Islet precursor cell (in vitro differentiated cells): Measurements from ENCODE around the gene PLPPR3.
A peak's percentile ranks its signal among the peaks of the same experiment; 100 is the strongest.
"Not testable (repeated sequence)": the region's sequence is repeated elsewhere in the genome, so short reads cannot be mapped to it uniquely, and the experiment has no call there.

Experiments
- DNase-seq: peaks from one replicate; pipeline ENCODE4 v3.0.0-alpha.2; 2018

PLPPR3 gene

DNA sequence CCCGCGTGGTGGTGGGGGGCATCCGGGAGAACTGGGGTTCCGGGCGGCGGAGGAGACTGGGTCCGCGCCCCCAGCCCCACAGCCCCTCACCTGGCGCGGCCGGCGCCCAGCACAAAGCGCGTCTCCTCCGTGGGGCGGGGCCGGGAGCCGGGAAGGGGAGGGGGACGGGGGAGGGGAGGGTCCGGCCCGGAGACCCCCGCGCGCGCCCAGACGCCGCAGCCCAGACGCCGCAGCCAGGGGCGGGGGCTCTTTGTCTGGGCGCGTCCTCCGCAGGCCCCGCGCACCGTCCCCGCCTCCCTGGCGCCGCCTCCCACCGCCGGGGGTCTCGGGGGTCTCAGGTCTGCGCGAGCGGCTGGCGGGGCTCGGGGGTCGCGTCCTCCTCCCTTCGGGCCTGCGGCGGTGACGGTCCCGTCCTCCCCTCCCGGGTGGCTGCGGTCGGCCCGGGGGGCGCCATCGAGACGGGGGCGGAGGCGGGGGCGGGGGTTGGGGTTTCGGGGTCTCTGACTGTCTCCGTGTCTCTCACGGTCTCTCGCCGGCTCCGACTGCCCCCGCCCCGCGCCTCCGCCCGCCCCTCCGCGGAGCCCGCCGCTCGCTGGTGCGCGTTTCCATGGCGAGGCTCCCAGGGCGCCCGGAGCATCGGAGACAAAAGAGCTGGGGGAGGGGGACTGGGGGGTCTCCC is at the start of gene PLPPR3:
TSS of gene PLPPR3 (minus strand) at position 131 of the 679 bp plus-strand sequence. CDS start 396 bp downstream, outside the sequence.
- peak; percentile 70 for DNase-seq

- DNase-seq: no peak
Observed at GRCh38 chr19:870963-871401, 49.2 kb upstream of the PLPPR3 start.

GRCh38 chr19:870314-870713 is 48.6 kb upstream of the PLPPR3 start:
- DNase-seq: no peak

DNA sequence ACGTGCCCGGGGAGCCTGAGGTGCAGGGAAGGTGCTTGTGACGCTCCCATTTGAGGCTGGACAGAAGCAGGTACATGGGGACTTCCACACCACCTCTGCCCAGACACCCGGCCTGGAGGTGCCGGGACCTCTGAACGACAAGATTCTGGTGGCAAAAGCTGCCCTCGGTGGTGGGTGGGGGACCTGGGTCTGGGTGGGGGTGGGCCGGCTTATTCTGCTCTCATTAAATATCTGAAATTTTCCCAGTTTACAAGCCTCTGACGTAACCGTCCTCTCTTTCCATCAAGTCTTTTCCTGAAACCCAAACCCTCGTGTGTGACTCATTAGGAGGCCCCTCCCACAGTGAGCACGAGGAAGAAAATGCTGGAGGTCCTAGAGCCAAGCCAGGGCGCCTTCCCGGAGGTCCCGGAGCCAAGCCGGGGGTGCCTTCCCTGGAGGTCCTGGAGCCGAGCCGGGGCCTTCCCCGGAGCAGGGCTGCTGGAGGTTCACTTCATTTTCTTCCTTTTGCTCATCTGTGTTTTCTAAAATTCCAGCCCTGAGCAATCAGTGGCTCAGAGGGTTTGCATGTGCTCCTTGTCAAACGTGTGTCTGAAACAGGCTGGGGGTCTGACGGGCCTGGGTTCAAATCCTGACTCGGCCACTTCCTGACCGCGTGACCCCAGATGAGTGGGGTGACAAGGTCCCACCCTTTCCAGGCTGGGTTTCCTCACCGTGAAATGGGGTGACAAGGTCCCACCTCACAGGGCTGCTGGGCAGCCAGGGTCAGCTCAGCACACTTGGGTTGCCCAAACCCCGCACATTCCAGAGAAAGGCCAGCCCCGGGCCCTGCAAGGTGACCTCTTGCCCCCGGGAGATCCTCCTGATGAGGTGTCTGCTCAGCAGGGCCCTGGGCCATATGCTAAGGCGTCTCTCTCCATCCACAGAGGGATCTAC is 47.8 kb upstream of the PLPPR3 start:
- peak; percentile 82 for DNase-seq

GRCh38 chr19:868458-869244 is 46.9 kb upstream of the PLPPR3 start:
- DNase-seq: no peak

- no peak for DNase-seq
Observed at GRCh38 chr19:867855-868457, 46.2 kb upstream of the PLPPR3 start.

- DNase-seq: no peak
Observed at GRCh38 chr19:867301-867793, 45.6 kb upstream of the PLPPR3 start.

DNA sequence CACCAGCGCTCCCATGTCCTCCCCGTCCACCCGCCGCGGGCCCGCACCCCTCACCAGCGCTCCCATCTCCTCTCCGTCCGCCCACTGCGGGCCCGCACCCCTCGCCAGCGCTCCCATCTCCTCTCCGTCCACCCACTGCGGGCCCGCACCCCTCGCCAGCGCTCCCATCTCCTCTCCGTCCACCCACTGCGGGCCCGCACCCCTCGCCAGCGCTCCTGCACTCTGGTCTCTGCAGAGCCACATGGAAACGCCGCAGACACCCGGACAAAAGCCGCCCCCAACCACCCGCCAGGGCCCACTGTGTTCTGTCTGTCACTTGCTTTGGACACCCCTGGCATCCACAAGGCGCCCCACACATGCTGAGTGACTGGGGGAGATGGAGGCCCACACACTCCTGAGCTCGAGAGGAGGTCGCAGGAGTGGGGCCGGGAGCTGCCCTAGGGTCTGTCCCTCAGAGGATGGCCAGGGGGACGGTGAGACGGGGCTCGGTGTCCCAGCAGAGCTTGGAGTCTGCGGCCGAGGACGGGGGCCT is 45.1 kb upstream of the PLPPR3 start:
- no peak for DNase-seq

DNA sequence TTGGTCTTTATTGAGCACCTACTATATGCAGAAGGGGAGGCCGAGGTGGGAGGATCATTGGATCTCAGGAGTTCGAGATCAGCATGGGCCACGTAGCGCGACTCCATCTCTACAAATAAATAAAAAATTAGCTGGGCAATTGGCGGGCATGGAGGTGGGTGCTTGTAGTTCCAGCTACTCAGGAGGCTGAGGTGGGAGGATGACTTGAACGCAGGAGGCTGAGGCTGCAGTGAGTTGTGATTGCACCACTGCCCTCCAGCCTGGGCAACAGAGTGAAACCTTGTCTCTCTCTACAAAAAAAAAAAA is 41.5 kb upstream of the PLPPR3 start:
- no peak for DNase-seq

GRCh38 chr19:862581-863314 is 41.0 kb upstream of the PLPPR3 start:
- peak; percentile 71 for DNase-seq

- peak; percentile 84 for DNase-seq
Observed at GRCh38 chr19:861756-862580, 40.2 kb upstream of the PLPPR3 start.

- no peak for DNase-seq
Observed at GRCh38 chr19:861141-861755, 39.5 kb upstream of the PLPPR3 start.

GRCh38 chr19:858868-859843 is 37.4 kb upstream of the PLPPR3 start, which contains the start of gene CFD:
Gene CFD (plus strand): TSS chr19:859664. CDS start chr19:859690, 26 bp downstream.
- no peak for DNase-seq

- DNase-seq: no peak
Observed at GRCh38 chr19:858284-858683, 36.5 kb upstream of the PLPPR3 start.

- DNase-seq: no peak
Observed at GRCh38 chr19:855566-856120, 33.9 kb upstream of the PLPPR3 start.

DNA sequence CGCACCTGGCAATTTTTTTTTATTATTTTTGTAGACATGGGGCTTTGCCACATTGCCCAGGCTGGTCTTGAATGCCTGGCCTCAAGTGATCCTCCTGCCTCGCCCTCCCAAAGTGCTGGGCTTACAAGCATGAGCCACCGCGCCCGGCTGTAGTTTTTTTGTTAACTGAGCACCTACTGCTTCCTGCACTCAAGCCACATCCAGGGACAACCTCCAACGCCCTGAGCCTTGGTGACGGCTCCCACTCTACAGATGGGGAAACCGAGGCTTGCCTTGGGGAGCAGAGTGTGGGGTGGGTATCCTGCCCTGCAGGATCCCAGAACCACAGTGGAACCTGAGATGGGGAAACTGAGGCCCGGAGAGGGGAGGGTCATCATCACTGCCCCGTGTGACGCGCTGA is 33.4 kb upstream of the PLPPR3 start:
- DNase-seq: no peak

DNA sequence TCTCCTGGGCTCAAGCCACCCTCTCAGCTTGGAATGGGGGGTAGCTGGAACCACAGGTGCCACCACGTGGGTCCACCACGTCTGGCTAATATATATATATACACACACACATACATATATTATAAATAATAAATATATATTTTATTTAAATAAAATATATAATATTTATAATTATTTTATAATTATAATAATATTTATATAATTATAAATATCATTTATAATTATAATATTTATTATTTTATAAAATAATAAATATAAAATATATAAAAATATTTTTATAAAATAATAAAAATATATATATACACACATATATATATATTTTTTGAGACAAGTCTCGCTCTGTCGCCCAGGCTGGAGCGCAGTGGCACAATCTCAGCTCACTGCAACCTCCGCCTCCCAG is 32.8 kb upstream of the PLPPR3 start:
- no peak for DNase-seq

DNA sequence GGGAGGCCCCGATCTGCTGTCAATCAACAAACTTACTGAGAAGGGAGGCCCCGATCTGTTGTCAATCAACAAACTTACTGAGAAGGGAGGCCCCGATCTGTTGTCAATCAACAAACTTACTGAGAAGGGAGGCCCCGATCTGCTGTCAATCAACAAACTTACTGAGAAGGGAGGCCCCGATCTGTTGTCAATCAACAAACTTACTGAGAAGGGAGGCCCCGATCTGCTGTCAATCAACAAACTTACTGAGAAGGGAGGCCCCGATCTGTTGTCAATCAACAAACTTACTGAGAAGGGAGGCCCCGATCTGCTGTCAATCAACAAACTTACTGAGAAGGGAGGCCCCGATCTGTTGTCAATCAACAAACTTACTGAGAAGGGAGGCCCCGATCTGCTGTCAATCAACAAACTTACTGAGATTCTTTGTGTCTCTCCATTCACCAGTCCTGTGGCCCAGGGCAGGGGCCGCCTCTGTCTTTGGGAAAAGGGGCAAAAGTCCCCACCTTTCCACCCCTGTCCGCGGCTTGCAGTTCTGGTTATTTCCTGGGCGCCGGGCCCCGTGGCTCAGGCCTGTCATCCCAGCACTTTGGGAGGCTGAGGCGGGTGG is 32.0 kb upstream of the PLPPR3 start:
- DNase-seq: not testable (repeated sequence)
